Lung (tissue), 12 donors: ENCODE measurements around the gene CEP164. TPM values are rescaled to one million over a fixed set of nuclear protein-coding genes. Genes with fewer than 3 reads are reported as not detected.
"Not testable (repeated sequence)": the region's sequence is repeated elsewhere in the genome, so short reads cannot be mapped to it uniquely, and the experiment has no call there.

Experiments used
- ATAC-seq: fragments of 200-7000 bp; cut with Tn5 transposase; one replicate; pipeline ENCODE4 v1.9.1; 2020; ENCODE audit warnings: moderate number of reproducible peaks; ENCODE audit not compliant: insufficient read depth, low FRiP score
- DNase-seq, 3 donors: peaks; one replicate each; pipeline ENCODE4 v3.0.0-alpha.2; 2013 to 2017
- H3K27ac ChIP-seq, 2 donors: one replicate each; pipeline ENCODE4 v1.5.1; 2013; ENCODE audit warnings: mild to moderate bottlenecking in 2 of 2, moderate library complexity in 2 of 2, control low read depth in 1 of 2, inconsistent platforms in 1 of 2, low read depth in 1 of 2, low read length in 1 of 2
- H3K27me3 ChIP-seq, 3 donors: one replicate each; pipeline ENCODE4 v1.5.1; 2013; ENCODE audit warnings: low read length in 2 of 3; ENCODE audit not compliant: control insufficient read depth in 3 of 3, insufficient read depth in 3 of 3
- H3K36me3 ChIP-seq, 4 donors: one replicate each; pipeline ENCODE4 v1.5.1; 2013; ENCODE audit warnings: low read length in 4 of 4, mild to moderate bottlenecking in 1 of 4, moderate library complexity in 1 of 4; ENCODE audit not compliant: control insufficient read depth in 4 of 4, insufficient read depth in 4 of 4
- H3K4me1 ChIP-seq, 5 donors: one replicate each; pipeline ENCODE4 v1.5.1; 2013; ENCODE audit warnings: low read length in 5 of 5, mild to moderate bottlenecking in 2 of 5, moderate library complexity in 1 of 5; ENCODE audit not compliant: control insufficient read depth in 5 of 5, insufficient read depth in 5 of 5
- H3K4me3 ChIP-seq: one replicate; pipeline ENCODE4 v1.5.1; 2013; ENCODE audit warnings: mild to moderate bottlenecking, control low read depth, moderate library complexity
- H3K9ac ChIP-seq, 2 donors: one replicate each; pipeline ENCODE4 v1.5.1; 2013; ENCODE audit warnings: low read length in 2 of 2, control low read depth in 1 of 2; ENCODE audit not compliant: insufficient read depth in 1 of 2
- H3K9me3 ChIP-seq, 4 donors: one replicate each; pipeline ENCODE4 v1.5.1; 2013; ENCODE audit warnings: low read length in 3 of 4, mild to moderate bottlenecking in 1 of 4, moderate library complexity in 1 of 4; ENCODE audit not compliant: control insufficient read depth in 4 of 4, insufficient read depth in 3 of 4
- CTCF ChIP-seq: IDR thresholded peaks from 2 replicates; pipeline ENCODE4 v1.5.1; 2012; ENCODE audit warnings: mild to moderate bottlenecking; ENCODE audit errors: control extremely low read depth, extremely low read depth
- WGBS, 2 donors: extraction: QIAGEN DNeasy Blood & Tissue Kit; methylation state at CpG; one replicate each; pipeline ENCODE4 v1.1.7; 2013; 5-methylcytosine and 5-hydroxymethylcytosine counted together
- polyA plus RNA-seq, 2 donors: library from polyadenylated mRNA; stranded (reverse); fragments of 200-250 nt; gene quantifications; one replicate each; pipeline ENCODE4 v1.2.1, GENCODE V29; 2013
- total RNA-seq, 2 donors: library from RNA; depleted of rRNA in 1 of 2; stranded (reverse); fragments of >200 nt in 1 of 2; gene quantifications; one replicate each; pipeline ENCODE4 v1.2.1, GENCODE V29; 2014 to 2021
- donor health status: control.
- donor health status: control.
- donor health status: Bipolar disorder and iron deficiency.
- donor health status: healthy.
- donor health status: DM: yes; HTN: yes; CAD: no.

Gene CEP164
- total and polyA plus RNA-seq, 4 donors, result 12.0 to 36.1 (median 26.7) TPM

GRCh38 chr11:117454564-117454917, 126.9 kb downstream of the CEP164 start:
- Histone ChIP-seq H3K4me3 (no peak overlapping the region), H3K9ac (no peak overlapping the region), H3K27ac (no peak overlapping the region), H3K9me3 (peaks cover 0 to 8% (median 0%) of the 10 kb centered on the region in 4 donors), H3K27me3 (no peaks in the 10 kb centered on the region), H3K36me3 (no peaks in the 10 kb centered on the region), H3K4me1 (peaks cover 0 to 4% (median 0%) of the 10 kb centered on the region in 5 donors)
- 83 to 94% methylated on average over 1 of the region's 1 CpG for WGBS, 2 donors
- TF ChIP-seq CTCF, result no peak
- no peak for DNase-seq
- ATAC-seq, result no peak

GRCh38 chr11:117456027-117456720, 128.5 kb downstream of the CEP164 start:
- Histone ChIP-seq H3K27me3 (no peaks in the 10 kb centered on the region), H3K9me3 (peaks cover 0 to 8% (median 0%) of the 10 kb centered on the region in 4 donors), H3K4me3 (no peak overlapping the region), H3K9ac (no peak overlapping the region), H3K36me3 (no peaks in the 10 kb centered on the region), H3K27ac (no peak overlapping the region), H3K4me1 (peaks cover 0 to 4% (median 0%) of the 10 kb centered on the region in 5 donors)
- 89 to 90% methylated on average over 7 of the region's 7 CpGs for WGBS, 2 donors
- ATAC-seq (no peak), DNase-seq (no peak)
- TF ChIP-seq CTCF, result no peak

- not testable (repeated sequence) for H3K9ac ChIP-seq, H3K4me1 ChIP-seq, H3K9me3 ChIP-seq, H3K27ac ChIP-seq, H3K36me3 ChIP-seq, H3K4me3 ChIP-seq, DNase-seq, ATAC-seq, H3K27me3 ChIP-seq
- WGBS, 2 donors, result 92 to 95% methylated on average over 8 of the region's 8 CpGs
Measured at GRCh38 chr11:117456721-117457029, 129.0 kb downstream of the CEP164 start.

- H3K27ac ChIP-seq, result no peak overlapping the region
- H3K4me1 ChIP-seq, result peaks cover 0 to 4% (median 0%) of the 10 kb centered on the region in 5 donors
- TF ChIP-seq CTCF, result no peak
- no peak overlapping the region for H3K4me3 ChIP-seq
- DNase-seq (no peak), ATAC-seq (no peak)
- no peak overlapping the region for H3K9ac ChIP-seq
- 81 to 89% methylated on average over 15 of the region's 15 CpGs for whole genome bisulfite sequencing, 2 donors
- H3K36me3 ChIP-seq, result no peaks in the 10 kb centered on the region
- peaks cover 0 to 8% (median 0%) of the 10 kb centered on the region in 4 donors for H3K9me3 ChIP-seq
- peaks cover 0 to 2% (median 0%) of the 10 kb centered on the region in 3 donors for H3K27me3 ChIP-seq
Measured at GRCh38 chr11:117457031-117457785, 129.6 kb downstream of the CEP164 start.
